ENCODE results near the gene DHX8. TPM values are rescaled to one million over a fixed set of nuclear protein-coding genes. Genes with fewer than 3 reads are reported as not detected.

The DHX8 gene
- total RNA-seq, 1 experiment from 2014 or later = 24.4 TPM

DNA sequence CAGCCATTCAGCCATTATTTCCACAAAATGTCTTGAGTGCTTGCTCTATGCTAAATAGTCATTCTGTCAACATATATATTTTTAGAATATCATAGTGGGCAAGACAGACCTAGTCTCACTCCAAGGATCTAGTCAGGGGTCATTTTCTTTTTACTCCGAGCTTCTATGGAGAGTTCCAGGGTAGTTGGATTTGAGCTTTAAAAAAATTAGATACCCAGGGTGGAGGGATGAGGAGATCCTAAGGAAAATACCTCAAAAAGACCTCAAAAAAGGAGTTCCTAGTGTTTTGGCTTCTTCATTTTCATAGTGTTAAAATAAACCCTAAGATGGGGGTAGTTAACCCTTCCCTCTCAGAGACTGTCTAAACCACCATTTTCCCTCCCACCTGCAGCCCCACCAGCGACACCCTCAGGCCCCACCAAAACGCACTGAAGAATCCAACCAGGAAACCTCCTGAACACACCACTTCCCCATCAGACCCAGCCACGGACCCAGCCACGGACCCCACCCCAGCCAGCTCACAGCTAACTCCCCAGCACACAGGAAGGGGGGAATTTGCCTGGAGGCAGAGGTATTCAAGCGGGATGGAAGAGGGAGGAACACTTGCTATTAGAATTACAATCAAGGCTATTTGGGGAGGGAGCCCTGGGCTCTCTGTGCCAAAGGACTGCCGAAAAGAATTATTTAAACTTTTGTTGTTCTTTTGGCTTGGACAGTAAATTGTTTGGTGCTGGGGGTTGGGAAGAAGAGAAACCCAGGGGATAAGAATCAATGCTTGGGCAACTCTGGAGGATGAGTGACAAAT, 60.2 kb downstream of the DHX8 start:
- H3K27ac ChIP-seq (ENCODE audit: low read depth, low read length, poor library complexity, severe bottlenecking) = no peak overlapping the region
- no peaks in the 10 kb centered on the region for H3K27me3 ChIP-seq (replicated peaks; ENCODE audit: insufficient read depth, low read depth, low read length, poor library complexity)
- BruUV-seq (replicated peaks) = TSS peak; percentile 57
- CTCF ChIA-PET = no interaction called here
- intact Hi-C loops (cut with micrococcal nuclease; ENCODE audit: unreplicated experiment) = no loop called here
- peaks cover 12% of the 10 kb centered on the region for H3K4me1 ChIP-seq (ENCODE audit: insufficient read depth, low read length, poor library complexity, severe bottlenecking)
- DNase-seq (ENCODE audit: low spot score) = no peak
- POLR2A ChIA-PET (ENCODE audit: low non-redundant PET) = interaction anchor here (0.6 kb wide), 1 partner anchor 27 kb away, joined by 4 read pairs; no protein-coding TSS in a partner anchor
- H3K36me3 ChIP-seq (ENCODE audit: insufficient read depth, low read length, poor library complexity, severe bottlenecking) = no peaks in the 10 kb centered on the region
- H3K9me3 ChIP-seq (ENCODE audit: low read depth, low read length, poor library complexity, severe bottlenecking) = no peaks in the 10 kb centered on the region
- H3K4me3 ChIP-seq (ENCODE audit: low read depth, low read length, poor library complexity, severe bottlenecking) = no peak overlapping the region
- no peak for TF ChIP-seq EZH2 (IDR thresholded peaks at IDR 0.05; ENCODE audit: borderline replicate concordance, low read depth, low read length, poor library complexity, severe bottlenecking)
- TF ChIP-seq, protein P1, sequence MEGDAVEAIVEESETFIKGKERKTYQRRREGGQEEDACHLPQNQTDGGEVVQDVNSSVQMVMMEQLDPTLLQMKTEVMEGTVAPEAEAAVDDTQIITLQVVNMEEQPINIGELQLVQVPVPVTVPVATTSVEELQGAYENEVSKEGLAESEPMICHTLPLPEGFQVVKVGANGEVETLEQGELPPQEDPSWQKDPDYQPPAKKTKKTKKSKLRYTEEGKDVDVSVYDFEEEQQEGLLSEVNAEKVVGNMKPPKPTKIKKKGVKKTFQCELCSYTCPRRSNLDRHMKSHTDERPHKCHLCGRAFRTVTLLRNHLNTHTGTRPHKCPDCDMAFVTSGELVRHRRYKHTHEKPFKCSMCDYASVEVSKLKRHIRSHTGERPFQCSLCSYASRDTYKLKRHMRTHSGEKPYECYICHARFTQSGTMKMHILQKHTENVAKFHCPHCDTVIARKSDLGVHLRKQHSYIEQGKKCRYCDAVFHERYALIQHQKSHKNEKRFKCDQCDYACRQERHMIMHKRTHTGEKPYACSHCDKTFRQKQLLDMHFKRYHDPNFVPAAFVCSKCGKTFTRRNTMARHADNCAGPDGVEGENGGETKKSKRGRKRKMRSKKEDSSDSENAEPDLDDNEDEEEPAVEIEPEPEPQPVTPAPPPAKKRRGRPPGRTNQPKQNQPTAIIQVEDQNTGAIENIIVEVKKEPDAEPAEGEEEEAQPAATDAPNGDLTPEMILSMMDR (conservative IDR thresholded peaks at IDR 0.05; ENCODE audit: low read depth, low read length) = no peak

DNA sequence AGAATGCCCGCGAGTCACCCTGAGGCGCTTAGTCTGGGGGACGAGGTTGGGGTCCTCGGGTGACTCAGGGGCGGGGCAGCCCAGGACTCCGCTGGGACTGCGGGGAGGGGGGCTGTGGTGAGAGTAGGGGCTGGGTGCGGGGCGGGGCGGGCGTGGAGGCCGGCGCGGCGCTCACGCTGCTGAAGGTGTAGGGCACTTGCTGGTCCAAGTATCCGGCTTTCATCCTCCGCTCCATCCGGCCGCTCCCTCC, 61.5 kb downstream of the DHX8 start:
- no TSS peak for BruUV-seq (replicated peaks)
- DNase-seq (ENCODE audit: low spot score) = peak; percentile 26
- CTCF ChIA-PET = no interaction called here
- Histone ChIP-seq H3K27ac (ENCODE audit: low read depth, low read length, poor library complexity, severe bottlenecking) (no peak overlapping the region), H3K4me3 (ENCODE audit: low read depth, low read length, poor library complexity, severe bottlenecking) (peak overlapping the region; percentile 52), H3K27me3 (replicated peaks; ENCODE audit: insufficient read depth, low read depth, low read length, poor library complexity) (no peaks in the 10 kb centered on the region), H3K36me3 (ENCODE audit: insufficient read depth, low read length, poor library complexity, severe bottlenecking) (no peaks in the 10 kb centered on the region), H3K4me1 (ENCODE audit: insufficient read depth, low read length, poor library complexity, severe bottlenecking) (peaks cover 12% of the 10 kb centered on the region), H3K9me3 (ENCODE audit: low read depth, low read length, poor library complexity, severe bottlenecking) (no peaks in the 10 kb centered on the region)
- TF ChIP-seq, protein P1 (conservative IDR thresholded peaks at IDR 0.05; ENCODE audit: low read depth, low read length) = no peak
- no peak for TF ChIP-seq EZH2 (IDR thresholded peaks at IDR 0.05; ENCODE audit: borderline replicate concordance, low read depth, low read length, poor library complexity, severe bottlenecking)
- POLR2A ChIA-PET (ENCODE audit: low non-redundant PET) = interaction anchor here (0.6 kb wide), 2 partner anchors 9 to 1516 kb away, joined by 3 to 4 read pairs; partner anchors contain the start of gene NMT1
- intact Hi-C loops (cut with micrococcal nuclease; ENCODE audit: unreplicated experiment) = no loop called here

DNA sequence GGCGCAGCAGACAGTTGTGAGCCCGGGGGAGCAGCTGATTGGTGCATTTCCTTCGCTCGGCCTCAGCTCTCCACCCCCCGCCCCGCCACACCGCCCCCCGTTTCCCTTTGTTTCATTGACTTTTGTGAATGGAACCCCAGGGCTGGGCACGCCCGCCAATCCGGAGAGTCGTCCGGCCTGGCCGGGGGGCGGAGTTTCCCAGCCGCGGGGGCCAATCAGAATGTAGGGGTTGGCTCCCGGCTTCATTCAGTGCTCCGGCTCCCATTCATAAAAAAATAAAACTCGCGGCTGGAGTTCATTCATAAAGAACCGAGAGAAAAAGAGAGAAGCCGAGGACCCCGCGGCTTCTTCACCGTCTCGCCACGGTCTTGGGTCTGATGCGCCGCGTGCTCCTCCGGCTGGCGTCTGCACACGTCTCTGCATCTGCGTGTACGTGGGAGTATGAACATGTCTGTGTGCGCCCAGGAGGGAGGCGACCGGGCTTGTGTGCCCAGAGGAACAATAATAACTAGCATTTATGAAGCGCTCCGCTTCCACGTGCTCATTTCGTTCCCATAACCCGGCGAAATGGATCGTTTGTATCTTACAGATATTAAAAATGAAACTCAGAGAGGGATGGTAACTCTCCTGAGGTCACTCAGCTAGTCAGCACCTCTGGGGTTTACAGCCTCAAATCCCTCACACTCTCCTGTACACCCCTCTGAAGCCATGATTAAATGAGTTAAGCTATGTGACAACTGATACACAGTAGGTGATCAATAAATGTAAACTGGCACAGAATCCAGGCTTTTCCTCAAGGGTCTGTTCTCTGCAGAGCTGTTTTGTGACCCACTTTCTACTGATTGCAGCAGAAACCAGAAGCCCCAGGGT, 62.8 kb downstream of the DHX8 start, which contains the start of gene ETV4:
TSS of gene ETV4 (minus strand) at position 22 of the 870 bp plus-strand sequence. CDS start 723 bp downstream, outside the sequence.
- H3K27ac ChIP-seq (ENCODE audit: low read depth, low read length, poor library complexity, severe bottlenecking) = no peak within 1 kb of the TSS
- peak; percentile 94 for DNase-seq (ENCODE audit: low spot score)
- peaks cover 12% of the 10 kb centered on the region for H3K4me1 ChIP-seq (ENCODE audit: insufficient read depth, low read length, poor library complexity, severe bottlenecking)
- peak within 1 kb of the TSS; percentile 52 for H3K4me3 ChIP-seq (ENCODE audit: low read depth, low read length, poor library complexity, severe bottlenecking)
- no peaks in the 10 kb centered on the region for H3K9me3 ChIP-seq (ENCODE audit: low read depth, low read length, poor library complexity, severe bottlenecking)
- no TSS peak for BruUV-seq (replicated peaks)
- POLR2A ChIA-PET (ENCODE audit: low non-redundant PET) = no interaction called here
- no peaks in the 10 kb centered on the region for H3K36me3 ChIP-seq (ENCODE audit: insufficient read depth, low read length, poor library complexity, severe bottlenecking)
- H3K27me3 ChIP-seq (replicated peaks; ENCODE audit: insufficient read depth, low read depth, low read length, poor library complexity) = no peaks in the 10 kb centered on the region
- CTCF ChIA-PET = interaction anchor here (0.6 kb wide), 1 partner anchor 63 kb away, joined by 4 read pairs; the partner anchor contains the start of gene DHX8
- TF ChIP-seq, protein P1 (conservative IDR thresholded peaks at IDR 0.05; ENCODE audit: low read depth, low read length) = no peak
- TF ChIP-seq EZH2 (IDR thresholded peaks at IDR 0.05; ENCODE audit: borderline replicate concordance, low read depth, low read length, poor library complexity, severe bottlenecking) = no peak
- intact Hi-C loops (cut with micrococcal nuclease; ENCODE audit: unreplicated experiment) = no loop called here

Measured in A673 (cell line).